ENCODE measurements around the gene SPNS1. TPM values are rescaled to one million over a fixed set of nuclear protein-coding genes. Genes with fewer than 3 reads are reported as not detected.

SPNS1 gene
- total RNA-seq, 1 donor from 2014 or later = 11.6 TPM

GRCh38 chr16:28946681-28947080 is 27.9 kb upstream of the SPNS1 start:
- no peak for DNase-seq (ENCODE audit: low spot score)
- no peaks in the 10 kb centered on the region for H3K9me3 Mint-ChIP-seq
- H3K4me3 Mint-ChIP-seq = no peak overlapping the region
- no peak overlapping the region for H3K27ac Mint-ChIP-seq
- Histone ChIP-seq H3K79me2 (ENCODE audit: low read depth) (peaks cover 9% of the 10 kb centered on the region), H2AFZ (replicated peaks) (no peak overlapping the region), H3K27me3 (peaks cover 19% of the 10 kb centered on the region), H3K4me3 (no peak overlapping the region), H3K4me2 (no peak overlapping the region), H3K4me1 (no peaks in the 10 kb centered on the region), H3K36me3 (no peaks in the 10 kb centered on the region), H3K27ac (no peak overlapping the region), H3F3A (ENCODE audit: low read depth) (peaks cover 10% of the 10 kb centered on the region), H4K20me1 (ENCODE audit: low read depth) (peaks cover under 1% of the 10 kb centered on the region), H3K9me3 (ENCODE audit: low read depth) (no peaks in the 10 kb centered on the region), H3K9ac (no peak overlapping the region)
- H3K27me3 Mint-ChIP-seq (ENCODE audit: insufficient read depth, low read depth) = peaks cover 5% of the 10 kb centered on the region
- no peaks in the 10 kb centered on the region for H3K36me3 Mint-ChIP-seq
- TF ChIP-seq EZH2phosphoT487 (IDR thresholded peaks at IDR 0.05) = no peak
- H3K4me1 Mint-ChIP-seq = peaks cover 22% of the 10 kb centered on the region

DNA sequence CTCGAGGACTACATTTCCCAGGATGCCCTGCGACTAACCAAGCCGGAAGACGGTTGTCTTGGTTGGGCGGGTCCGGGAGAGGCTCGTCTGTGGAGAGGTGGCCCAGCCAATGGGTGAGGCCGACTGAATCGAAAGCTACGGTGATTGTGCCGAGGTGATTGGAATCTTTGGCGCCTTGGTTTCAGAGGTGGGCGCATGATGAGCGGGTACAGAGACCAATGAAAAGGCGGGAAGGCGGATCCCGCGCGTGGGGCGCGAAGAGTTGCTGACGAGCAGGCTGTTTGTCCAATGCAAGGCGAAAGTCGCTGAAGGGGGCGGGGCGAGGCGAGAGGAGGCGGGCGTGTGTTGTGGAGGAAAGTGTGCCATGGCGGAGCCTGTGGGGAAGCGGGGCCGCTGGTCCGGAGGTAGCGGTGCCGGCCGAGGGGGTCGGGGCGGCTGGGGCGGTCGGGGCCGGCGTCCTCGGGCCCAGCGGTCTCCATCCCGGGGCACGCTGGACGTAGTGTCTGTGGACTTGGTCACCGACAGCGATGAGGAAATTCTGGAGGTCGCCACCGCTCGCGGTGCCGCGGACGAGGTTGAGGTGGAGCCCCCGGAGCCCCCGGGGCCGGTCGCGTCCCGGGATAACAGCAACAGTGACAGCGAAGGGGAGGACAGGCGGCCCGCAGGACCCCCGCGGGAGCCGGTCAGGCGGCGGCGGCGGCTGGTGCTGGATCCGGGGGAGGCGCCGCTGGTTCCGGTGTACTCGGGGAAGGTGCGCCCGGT is 23.7 kb upstream of the SPNS1 start, which contains the start of gene NFATC2IP:
TSS of gene NFATC2IP (plus strand) at position 290 of the 762 bp plus-strand sequence. CDS start at position 365, 75 bp downstream.
- Histone ChIP-seq H3K27me3 (peaks cover 18% of the 10 kb centered on the region), H2AFZ (replicated peaks) (peak within 1 kb of the TSS; percentile 74), H4K20me1 (ENCODE audit: low read depth) (peaks cover 10% of the 10 kb centered on the region), H3K4me1 (peaks cover 4% of the 10 kb centered on the region), H3K9ac (peak within 1 kb of the TSS; percentile 90), H3K36me3 (peaks cover 2% of the 10 kb centered on the region), H3F3A (ENCODE audit: low read depth) (peaks cover 7% of the 10 kb centered on the region), H3K4me3 (peak within 1 kb of the TSS; percentile 94), H3K27ac (no peak within 1 kb of the TSS), H3K4me2 (peak within 1 kb of the TSS; percentile 99), H3K9me3 (ENCODE audit: low read depth) (no peaks in the 10 kb centered on the region), H3K79me2 (ENCODE audit: low read depth) (peaks cover 35% of the 10 kb centered on the region)
- no peaks in the 10 kb centered on the region for H3K9me3 Mint-ChIP-seq
- H3K27ac Mint-ChIP-seq = peak within 1 kb of the TSS; percentile 85
- peaks cover 9% of the 10 kb centered on the region for H3K36me3 Mint-ChIP-seq
- peak; percentile 100 for DNase-seq (ENCODE audit: low spot score)
- peak within 1 kb of the TSS; percentile 96 for H3K4me3 Mint-ChIP-seq
- peaks cover 18% of the 10 kb centered on the region for H3K4me1 Mint-ChIP-seq
- no peak for TF ChIP-seq EZH2phosphoT487 (IDR thresholded peaks at IDR 0.05)
- TF ChIP-seq EZH2 (IDR thresholded peaks at IDR 0.05) = no peak
- TF ChIP-seq, protein P1, sequence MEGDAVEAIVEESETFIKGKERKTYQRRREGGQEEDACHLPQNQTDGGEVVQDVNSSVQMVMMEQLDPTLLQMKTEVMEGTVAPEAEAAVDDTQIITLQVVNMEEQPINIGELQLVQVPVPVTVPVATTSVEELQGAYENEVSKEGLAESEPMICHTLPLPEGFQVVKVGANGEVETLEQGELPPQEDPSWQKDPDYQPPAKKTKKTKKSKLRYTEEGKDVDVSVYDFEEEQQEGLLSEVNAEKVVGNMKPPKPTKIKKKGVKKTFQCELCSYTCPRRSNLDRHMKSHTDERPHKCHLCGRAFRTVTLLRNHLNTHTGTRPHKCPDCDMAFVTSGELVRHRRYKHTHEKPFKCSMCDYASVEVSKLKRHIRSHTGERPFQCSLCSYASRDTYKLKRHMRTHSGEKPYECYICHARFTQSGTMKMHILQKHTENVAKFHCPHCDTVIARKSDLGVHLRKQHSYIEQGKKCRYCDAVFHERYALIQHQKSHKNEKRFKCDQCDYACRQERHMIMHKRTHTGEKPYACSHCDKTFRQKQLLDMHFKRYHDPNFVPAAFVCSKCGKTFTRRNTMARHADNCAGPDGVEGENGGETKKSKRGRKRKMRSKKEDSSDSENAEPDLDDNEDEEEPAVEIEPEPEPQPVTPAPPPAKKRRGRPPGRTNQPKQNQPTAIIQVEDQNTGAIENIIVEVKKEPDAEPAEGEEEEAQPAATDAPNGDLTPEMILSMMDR (IDR thresholded peaks at IDR 0.05) = no peak
- H3K27me3 Mint-ChIP-seq (ENCODE audit: insufficient read depth, low read depth) = peaks cover 3% of the 10 kb centered on the region

DNA sequence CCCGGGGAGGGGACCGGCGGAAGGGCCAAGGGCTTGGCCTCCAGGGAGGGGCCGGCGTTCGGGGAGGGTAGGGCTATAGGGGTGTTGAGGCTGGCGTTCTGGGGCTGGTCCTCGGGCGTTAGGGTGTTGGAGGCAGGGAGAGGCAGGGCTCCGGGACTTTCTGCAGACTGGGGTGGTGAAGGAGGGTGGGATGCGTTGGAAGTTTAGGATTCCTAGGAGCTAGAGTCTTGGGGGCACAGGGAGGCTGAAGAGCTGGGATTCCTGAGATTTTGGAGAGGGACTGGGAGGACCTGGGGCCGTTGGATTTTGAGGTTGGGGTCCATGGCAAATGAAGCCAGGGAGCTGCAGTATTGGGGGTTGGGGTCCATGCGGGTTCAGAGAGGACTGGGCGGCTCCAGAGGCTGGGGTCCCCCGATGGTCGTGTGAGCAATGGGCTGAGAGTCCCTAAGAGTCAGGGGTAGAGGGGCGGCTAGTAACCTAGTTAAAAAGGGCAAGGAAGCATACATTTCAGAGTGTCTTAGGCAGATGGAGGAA is 23.1 kb upstream of the SPNS1 start:
- H3K27me3 ChIP-seq = peaks cover 13% of the 10 kb centered on the region
- H3K27ac ChIP-seq = no peak overlapping the region

More for the DNA sequence above, 23.1 kb upstream of the SPNS1 start:
- H3K27ac Mint-ChIP-seq = peak overlapping the region; percentile 82
- peaks cover 11% of the 10 kb centered on the region for H3K36me3 Mint-ChIP-seq
- peak overlapping the region; percentile 96 for H3K4me3 Mint-ChIP-seq
- Histone ChIP-seq H3K4me1 (peaks cover 4% of the 10 kb centered on the region), H2AFZ (replicated peaks) (peak overlapping the region; percentile 74), H3K79me2 (ENCODE audit: low read depth) (peaks cover 35% of the 10 kb centered on the region), H4K20me1 (ENCODE audit: low read depth) (peaks cover 10% of the 10 kb centered on the region), H3K9ac (peak overlapping the region; percentile 90), H3K9me3 (ENCODE audit: low read depth) (no peaks in the 10 kb centered on the region), H3K4me2 (peak overlapping the region; percentile 99), H3F3A (ENCODE audit: low read depth) (peaks cover 7% of the 10 kb centered on the region), H3K4me3 (peak overlapping the region; percentile 94), H3K36me3 (peaks cover 2% of the 10 kb centered on the region)
- peaks cover 16% of the 10 kb centered on the region for H3K4me1 Mint-ChIP-seq
- DNase-seq (ENCODE audit: low spot score) = no peak
- H3K9me3 Mint-ChIP-seq = no peaks in the 10 kb centered on the region
- no peak for TF ChIP-seq EZH2phosphoT487 (IDR thresholded peaks at IDR 0.05)
- TF ChIP-seq EZH2 (IDR thresholded peaks at IDR 0.05) = no peak
- TF ChIP-seq, protein P1 (IDR thresholded peaks at IDR 0.05) = no peak
- peaks cover 2% of the 10 kb centered on the region for H3K27me3 Mint-ChIP-seq (ENCODE audit: insufficient read depth, low read depth)
